ENCODE data around the gene SOX6.

GRCh38 chr11:16335236-16335962, 20.9 kb downstream of the SOX6 start:
- no peak for TF ChIP-seq CTCF (conservative IDR thresholded peaks at IDR 0.05; ENCODE audit: low read length)
- no peak for TF ChIP-seq EZH2phosphoT487 (IDR thresholded peaks at IDR 0.05; ENCODE audit: borderline replicate concordance, low read depth, low read length)

Data from OCI-LY7 (cell line).